Uterus (tissue), 4 donors: ENCODE measurements around the gene LIN7C. TPM values are rescaled to one million over a fixed set of nuclear protein-coding genes. Genes with fewer than 3 reads are reported as not detected.

Experiments
- DNase-seq, 2 donors: peaks; one replicate each; pipeline ENCODE4 v3.0.0-alpha.2; 2019 to 2020
- H3K27ac ChIP-seq, 2 donors: fragments of 200-600 bp; sonication (generic); 1 replicate in 1 of 2; 2 replicates in 1 of 2; pipeline ENCODE4 v1.5.1; 2016 to 2018
- H3K27me3 ChIP-seq, 2 donors: fragments of 200-600 bp; sonication (generic); one replicate each; pipeline ENCODE4 v1.5.1; 2018 to 2019; ENCODE audit warnings: control low read depth in 1 of 2
- H3K36me3 ChIP-seq, 2 donors: fragments of 200-600 bp; sonication (generic); one replicate each; pipeline ENCODE4 v1.5.1; 2019; ENCODE audit warnings: control low read depth in 1 of 2
- H3K4me1 ChIP-seq, 2 donors: fragments of 200-600 bp; sonication (generic); one replicate each; pipeline ENCODE4 v1.5.1; 2018 to 2019; ENCODE audit warnings: control low read depth in 1 of 2
- H3K4me3 ChIP-seq, 2 donors: fragments of 200-600 bp; sonication (generic); 1 replicate in 1 of 2; 2 replicates in 1 of 2; pipeline ENCODE4 v1.5.1; 2018 to 2019; ENCODE audit warnings: mild to moderate bottlenecking in 1 of 2
- H3K9me3 ChIP-seq, 2 donors: fragments of 200-600 bp; sonication (generic); one replicate each; pipeline ENCODE4 v1.5.1; 2019; ENCODE audit warnings: control low read depth in 1 of 2
- POLR2A ChIP-seq, 2 donors: fragments of 450-650 bp; IDR thresholded peaks; one replicate each; pipeline ENCODE4 v1.6.1; 2016; ENCODE audit warnings: antibody characterized with exemption in 2 of 2, mild to moderate bottlenecking in 1 of 2, moderate library complexity in 1 of 2
- intact Hi-C: fragments of 100-400 bp; cut with DNase I; formaldehyde crosslinking; loops from one replicate; pipeline ENCODE4 v1.15.1; 2023; ENCODE audit warnings: low total_unique reads
- total RNA-seq, 4 donors: library from RNA; depleted of rRNA in 3 of 4; stranded (reverse); fragments of >200 nt in 3 of 4; gene quantifications; one replicate each; pipeline versions ENCODE4 v1.1.0 to v1.2.4, GENCODE V29; 2014 to 2023
- TF ChIP-seq, protein P1 (sequence below), 4 experiments: fragments of 200-600 bp in 2 of 4; fragments of 450-650 bp in 2 of 4; sonication (generic) in 2 of 4; IDR thresholded peaks; one replicate each; pipeline ENCODE4 v1.5.1; 2016 to 2019; ENCODE audit warnings: antibody characterized with exemption in 4 of 4, mild to moderate bottlenecking in 2 of 4, moderate library complexity in 1 of 4
- donor health status: DM: yes; HTN: yes; CAD: no.

Gene LIN7C
- 10 to 100 TPM; 11.8 to 98.0 (median 45.5) TPM for total RNA-seq

GRCh38 chr11:27506200-27507182 is at the start of gene LIN7C:
Gene LIN7C (minus strand): TSS chr11:27506769. CDS start chr11:27506752, 17 bp downstream.
- intact Hi-C loops, result no loop called here
- Histone ChIP-seq H3K4me1 (peaks cover 0 to 4% of the 10 kb centered on the region in 2 donors), H3K4me3 (peak within 1 kb of the TSS; percentile 76 to 98), H3K27me3 (no peaks in the 10 kb centered on the region), H3K9me3 (no peaks in the 10 kb centered on the region), H3K36me3 (no peaks in the 10 kb centered on the region), H3K27ac (peak within 1 kb of the TSS; percentile 94 to 95)
- TF ChIP-seq, protein P1, sequence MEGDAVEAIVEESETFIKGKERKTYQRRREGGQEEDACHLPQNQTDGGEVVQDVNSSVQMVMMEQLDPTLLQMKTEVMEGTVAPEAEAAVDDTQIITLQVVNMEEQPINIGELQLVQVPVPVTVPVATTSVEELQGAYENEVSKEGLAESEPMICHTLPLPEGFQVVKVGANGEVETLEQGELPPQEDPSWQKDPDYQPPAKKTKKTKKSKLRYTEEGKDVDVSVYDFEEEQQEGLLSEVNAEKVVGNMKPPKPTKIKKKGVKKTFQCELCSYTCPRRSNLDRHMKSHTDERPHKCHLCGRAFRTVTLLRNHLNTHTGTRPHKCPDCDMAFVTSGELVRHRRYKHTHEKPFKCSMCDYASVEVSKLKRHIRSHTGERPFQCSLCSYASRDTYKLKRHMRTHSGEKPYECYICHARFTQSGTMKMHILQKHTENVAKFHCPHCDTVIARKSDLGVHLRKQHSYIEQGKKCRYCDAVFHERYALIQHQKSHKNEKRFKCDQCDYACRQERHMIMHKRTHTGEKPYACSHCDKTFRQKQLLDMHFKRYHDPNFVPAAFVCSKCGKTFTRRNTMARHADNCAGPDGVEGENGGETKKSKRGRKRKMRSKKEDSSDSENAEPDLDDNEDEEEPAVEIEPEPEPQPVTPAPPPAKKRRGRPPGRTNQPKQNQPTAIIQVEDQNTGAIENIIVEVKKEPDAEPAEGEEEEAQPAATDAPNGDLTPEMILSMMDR (IDR thresholded peaks at IDR 0.05), result peak in 2 of 4 experiments; percentile 17
- peak; percentile 86 to 91 for TF ChIP-seq POLR2A (IDR thresholded peaks at IDR 0.05)
- peak; percentile 94 to 98 for DNase-seq

DNA sequence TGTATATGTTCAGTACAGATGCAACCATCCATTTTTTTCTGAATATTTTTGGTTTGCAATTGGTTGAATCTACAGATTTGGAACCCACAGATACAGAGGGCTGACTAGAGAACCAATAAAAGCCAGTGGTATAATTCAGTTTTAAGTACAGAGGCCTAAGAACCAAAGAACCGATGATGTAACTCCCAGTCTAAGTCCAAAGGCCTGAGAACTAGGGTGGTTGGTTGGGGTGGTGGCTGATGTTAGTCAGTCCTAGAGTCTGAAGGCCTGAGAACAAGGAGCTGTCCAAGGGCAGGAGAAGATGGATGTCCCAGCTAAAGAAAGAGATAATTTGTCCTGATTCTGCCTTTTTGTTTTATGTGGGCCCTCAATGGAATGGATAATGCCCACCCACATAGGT is 48.7 kb upstream of the LIN7C start:
- H3K4me3 ChIP-seq, result no peak overlapping the region
- TF ChIP-seq, protein P1 (IDR thresholded peaks at IDR 0.05), result no peak
- no peak for TF ChIP-seq POLR2A (IDR thresholded peaks at IDR 0.05)
- DNase-seq, result no peak
- H3K27me3 ChIP-seq, result no peaks in the 10 kb centered on the region
- no peak overlapping the region for H3K27ac ChIP-seq
- no peaks in the 10 kb centered on the region for H3K9me3 ChIP-seq
- H3K4me1 ChIP-seq, result no peaks in the 10 kb centered on the region
- H3K36me3 ChIP-seq, result no peaks in the 10 kb centered on the region
- intact Hi-C loops, result no loop called here

DNA sequence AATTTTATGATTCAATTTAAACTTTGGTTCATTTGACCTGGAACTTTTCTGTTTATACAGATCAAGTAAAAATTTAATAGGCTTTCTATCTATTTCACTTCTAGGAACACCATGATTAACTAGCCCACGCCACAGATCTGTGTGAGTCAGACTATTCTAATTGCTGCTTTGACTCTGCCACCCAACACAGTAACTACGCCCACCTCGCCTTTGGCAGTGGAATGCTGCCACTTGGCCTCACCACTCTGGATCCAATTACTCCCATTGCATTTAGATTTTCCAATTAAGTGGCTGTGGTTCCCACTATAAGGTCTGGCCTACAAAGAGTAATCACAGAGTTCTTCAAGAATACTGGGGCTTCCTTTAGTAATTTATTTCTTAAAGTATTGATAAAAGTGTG is 46.6 kb upstream of the LIN7C start:
- TF ChIP-seq, protein P1 (IDR thresholded peaks at IDR 0.05), result no peak
- no peak for TF ChIP-seq POLR2A (IDR thresholded peaks at IDR 0.05)
- H3K9me3 ChIP-seq, result no peaks in the 10 kb centered on the region
- no peak for DNase-seq
- no peak overlapping the region for H3K27ac ChIP-seq
- no peaks in the 10 kb centered on the region for H3K4me1 ChIP-seq
- H3K27me3 ChIP-seq, result no peaks in the 10 kb centered on the region
- no peak overlapping the region for H3K4me3 ChIP-seq
- intact Hi-C loops, result no loop called here
- H3K36me3 ChIP-seq, result no peaks in the 10 kb centered on the region

DNA sequence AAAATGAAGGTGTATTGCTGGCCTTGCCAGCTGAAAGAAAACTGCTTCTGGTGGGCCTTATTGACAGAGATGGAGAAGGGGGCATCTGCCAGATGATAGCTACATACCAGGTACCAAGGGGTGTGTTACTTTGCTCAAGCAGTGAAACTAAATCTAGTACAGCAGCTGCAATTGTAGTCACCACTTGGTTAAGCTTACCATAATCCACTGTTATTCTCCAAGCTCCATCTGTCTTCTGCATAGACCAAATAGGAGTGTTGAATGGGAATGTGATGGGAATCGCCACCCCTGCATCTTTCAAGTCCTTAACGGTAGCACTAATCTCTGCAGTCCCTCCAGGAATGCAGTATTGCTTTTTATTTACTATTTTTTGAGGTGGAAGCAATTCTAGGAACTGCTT is 45.8 kb upstream of the LIN7C start:
- Histone ChIP-seq H3K9me3 (no peaks in the 10 kb centered on the region), H3K4me3 (no peak overlapping the region), H3K27ac (no peak overlapping the region), H3K4me1 (no peaks in the 10 kb centered on the region), H3K36me3 (no peaks in the 10 kb centered on the region), H3K27me3 (no peaks in the 10 kb centered on the region)
- DNase-seq, result no peak
- intact Hi-C loops, result no loop called here
- TF ChIP-seq, protein P1 (IDR thresholded peaks at IDR 0.05), result no peak
- no peak for TF ChIP-seq POLR2A (IDR thresholded peaks at IDR 0.05)

GRCh38 chr11:27551127-27551526 is 44.6 kb upstream of the LIN7C start:
- no peak for DNase-seq
- intact Hi-C loops, result no loop called here
- H3K9me3 ChIP-seq, result no peaks in the 10 kb centered on the region
- H3K36me3 ChIP-seq, result no peaks in the 10 kb centered on the region
- H3K4me3 ChIP-seq, result no peak overlapping the region
- H3K27ac ChIP-seq, result no peak overlapping the region
- no peaks in the 10 kb centered on the region for H3K4me1 ChIP-seq
- TF ChIP-seq POLR2A (IDR thresholded peaks at IDR 0.05), result no peak
- TF ChIP-seq, protein P1 (IDR thresholded peaks at IDR 0.05), result no peak
- no peaks in the 10 kb centered on the region for H3K27me3 ChIP-seq
